GM12801 (cell line): ENCODE results near the gene SEC24C.
"Not testable (repeated sequence)": the region's sequence is repeated elsewhere in the genome, so short reads cannot be mapped to it uniquely, and the experiment has no call there.

Experiments
- TF ChIP-seq, protein P1 (sequence below): IDR thresholded peaks from one replicate; pipeline ENCODE4 v1.5.1; 2011; ENCODE audit warnings: control low read depth; ENCODE audit not compliant: insufficient read length; ENCODE audit errors: extremely low read depth

SEC24C gene, protein sequence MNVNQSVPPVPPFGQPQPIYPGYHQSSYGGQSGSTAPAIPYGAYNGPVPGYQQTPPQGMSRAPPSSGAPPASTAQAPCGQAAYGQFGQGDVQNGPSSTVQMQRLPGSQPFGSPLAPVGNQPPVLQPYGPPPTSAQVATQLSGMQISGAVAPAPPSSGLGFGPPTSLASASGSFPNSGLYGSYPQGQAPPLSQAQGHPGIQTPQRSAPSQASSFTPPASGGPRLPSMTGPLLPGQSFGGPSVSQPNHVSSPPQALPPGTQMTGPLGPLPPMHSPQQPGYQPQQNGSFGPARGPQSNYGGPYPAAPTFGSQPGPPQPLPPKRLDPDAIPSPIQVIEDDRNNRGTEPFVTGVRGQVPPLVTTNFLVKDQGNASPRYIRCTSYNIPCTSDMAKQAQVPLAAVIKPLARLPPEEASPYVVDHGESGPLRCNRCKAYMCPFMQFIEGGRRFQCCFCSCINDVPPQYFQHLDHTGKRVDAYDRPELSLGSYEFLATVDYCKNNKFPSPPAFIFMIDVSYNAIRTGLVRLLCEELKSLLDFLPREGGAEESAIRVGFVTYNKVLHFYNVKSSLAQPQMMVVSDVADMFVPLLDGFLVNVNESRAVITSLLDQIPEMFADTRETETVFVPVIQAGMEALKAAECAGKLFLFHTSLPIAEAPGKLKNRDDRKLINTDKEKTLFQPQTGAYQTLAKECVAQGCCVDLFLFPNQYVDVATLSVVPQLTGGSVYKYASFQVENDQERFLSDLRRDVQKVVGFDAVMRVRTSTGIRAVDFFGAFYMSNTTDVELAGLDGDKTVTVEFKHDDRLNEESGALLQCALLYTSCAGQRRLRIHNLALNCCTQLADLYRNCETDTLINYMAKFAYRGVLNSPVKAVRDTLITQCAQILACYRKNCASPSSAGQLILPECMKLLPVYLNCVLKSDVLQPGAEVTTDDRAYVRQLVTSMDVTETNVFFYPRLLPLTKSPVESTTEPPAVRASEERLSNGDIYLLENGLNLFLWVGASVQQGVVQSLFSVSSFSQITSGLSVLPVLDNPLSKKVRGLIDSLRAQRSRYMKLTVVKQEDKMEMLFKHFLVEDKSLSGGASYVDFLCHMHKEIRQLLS

DNA sequence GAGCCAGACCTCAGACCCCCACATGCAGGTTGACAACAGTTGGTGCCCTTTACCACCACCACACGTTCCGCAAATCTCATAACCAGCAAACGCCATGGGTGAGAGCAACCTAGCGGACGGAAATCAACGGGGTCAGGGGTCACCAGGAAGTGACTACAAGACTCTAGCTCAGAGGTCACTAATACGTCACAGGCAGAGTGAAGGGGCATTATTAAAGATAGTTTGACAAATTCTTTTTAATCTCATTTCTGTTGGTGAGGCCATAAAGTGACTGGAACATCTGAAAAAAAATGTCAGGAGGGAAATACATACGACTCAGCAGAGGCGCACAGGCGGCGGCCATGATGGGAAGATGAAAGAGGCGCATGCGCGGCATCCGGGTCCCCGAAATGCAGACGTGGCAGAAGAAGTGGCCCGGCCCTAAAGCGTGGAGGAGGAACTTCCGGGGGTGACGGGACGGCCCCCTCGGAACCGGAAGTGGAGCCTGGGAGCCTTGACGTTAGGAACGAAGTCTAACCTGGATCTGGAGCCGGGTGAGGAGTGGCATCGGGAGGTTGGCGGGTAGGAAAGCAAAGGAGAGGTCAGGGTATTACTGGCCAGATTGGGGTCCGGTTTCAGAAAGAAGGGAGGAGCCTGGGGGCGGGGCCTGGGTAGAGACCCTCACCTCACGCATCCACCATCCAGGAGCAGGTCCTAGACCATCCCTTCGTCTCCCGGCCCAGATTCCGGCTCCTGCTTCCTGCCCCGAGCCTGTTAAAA, at the start of gene SEC24C:
Gene SEC24C, plus strand, starts transcription at position 468 of the 759 bp plus-strand sequence. CDS start 2,461 bp downstream, outside the sequence.
- TF ChIP-seq, protein P1, sequence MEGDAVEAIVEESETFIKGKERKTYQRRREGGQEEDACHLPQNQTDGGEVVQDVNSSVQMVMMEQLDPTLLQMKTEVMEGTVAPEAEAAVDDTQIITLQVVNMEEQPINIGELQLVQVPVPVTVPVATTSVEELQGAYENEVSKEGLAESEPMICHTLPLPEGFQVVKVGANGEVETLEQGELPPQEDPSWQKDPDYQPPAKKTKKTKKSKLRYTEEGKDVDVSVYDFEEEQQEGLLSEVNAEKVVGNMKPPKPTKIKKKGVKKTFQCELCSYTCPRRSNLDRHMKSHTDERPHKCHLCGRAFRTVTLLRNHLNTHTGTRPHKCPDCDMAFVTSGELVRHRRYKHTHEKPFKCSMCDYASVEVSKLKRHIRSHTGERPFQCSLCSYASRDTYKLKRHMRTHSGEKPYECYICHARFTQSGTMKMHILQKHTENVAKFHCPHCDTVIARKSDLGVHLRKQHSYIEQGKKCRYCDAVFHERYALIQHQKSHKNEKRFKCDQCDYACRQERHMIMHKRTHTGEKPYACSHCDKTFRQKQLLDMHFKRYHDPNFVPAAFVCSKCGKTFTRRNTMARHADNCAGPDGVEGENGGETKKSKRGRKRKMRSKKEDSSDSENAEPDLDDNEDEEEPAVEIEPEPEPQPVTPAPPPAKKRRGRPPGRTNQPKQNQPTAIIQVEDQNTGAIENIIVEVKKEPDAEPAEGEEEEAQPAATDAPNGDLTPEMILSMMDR = no peak

DNA sequence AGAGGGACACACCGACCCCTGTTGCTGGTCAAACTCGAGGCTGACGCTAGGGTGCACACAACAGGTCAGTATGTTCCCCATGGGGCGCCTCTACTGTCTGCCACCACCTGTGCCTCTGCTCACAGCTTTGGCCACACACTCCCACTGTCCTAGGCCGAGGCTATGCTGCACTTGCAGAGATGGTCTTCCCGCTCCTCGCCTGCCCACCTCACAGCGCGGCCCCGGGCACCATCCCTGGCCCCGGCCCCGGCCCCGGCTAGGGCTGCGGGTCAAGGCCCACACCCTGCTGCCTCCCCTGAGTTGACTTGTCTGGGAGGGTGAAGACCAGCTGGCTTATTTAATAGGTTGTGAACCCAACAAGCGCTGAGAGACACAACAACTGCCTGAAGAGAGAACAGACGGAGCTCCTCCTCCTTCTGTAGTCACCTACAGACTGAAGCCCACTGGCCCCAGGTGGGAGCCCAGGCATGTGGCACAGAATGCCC, 46.5 kb upstream of the SEC24C start, which contains the start of gene AGAP5:
Gene AGAP5, minus strand, starts transcription at position 435 of the 485 bp plus-strand sequence. Its CDS starts 354 bp downstream, at position 81.
- TF ChIP-seq, protein P1 = not testable (repeated sequence)

DNA sequence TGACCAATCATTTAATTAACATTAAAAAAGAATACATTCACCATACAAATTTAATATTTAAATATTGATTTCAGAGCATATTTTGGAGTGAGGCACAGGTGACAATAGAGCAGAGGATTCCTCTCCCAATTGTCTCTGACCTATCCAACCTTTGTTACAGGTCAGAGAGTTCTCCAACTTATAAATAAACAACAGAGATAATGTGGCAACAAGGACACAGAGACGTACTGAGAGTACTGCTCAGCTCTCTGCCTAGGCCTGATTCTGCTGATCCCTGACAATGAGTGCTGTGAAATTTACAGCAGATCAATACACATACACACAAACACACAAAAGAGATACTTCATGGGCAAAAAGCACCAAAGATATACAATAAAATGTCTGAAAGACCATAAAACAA, 27.9 kb upstream of the SEC24C start:
- TF ChIP-seq, protein P1 = no peak

DNA sequence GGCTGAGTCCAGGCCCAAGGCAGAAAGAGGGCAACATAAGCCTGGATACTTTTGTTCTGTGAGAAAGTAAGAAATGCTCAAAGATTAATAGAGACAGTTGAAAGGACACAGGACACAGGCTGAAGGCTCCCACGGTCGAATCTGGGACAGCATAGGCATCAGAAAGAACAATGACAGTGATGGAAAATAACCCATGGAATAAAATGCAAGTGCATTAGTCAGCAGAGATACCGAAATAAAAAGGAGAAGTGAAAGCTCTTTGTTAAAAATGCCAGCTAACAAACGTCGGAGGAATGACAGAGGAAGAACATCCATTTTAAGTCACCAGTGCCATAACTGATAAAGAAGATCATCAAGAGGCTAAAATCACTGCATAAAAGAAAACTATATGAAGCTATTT, 26.6 kb upstream of the SEC24C start:
- TF ChIP-seq, protein P1 = no peak

DNA sequence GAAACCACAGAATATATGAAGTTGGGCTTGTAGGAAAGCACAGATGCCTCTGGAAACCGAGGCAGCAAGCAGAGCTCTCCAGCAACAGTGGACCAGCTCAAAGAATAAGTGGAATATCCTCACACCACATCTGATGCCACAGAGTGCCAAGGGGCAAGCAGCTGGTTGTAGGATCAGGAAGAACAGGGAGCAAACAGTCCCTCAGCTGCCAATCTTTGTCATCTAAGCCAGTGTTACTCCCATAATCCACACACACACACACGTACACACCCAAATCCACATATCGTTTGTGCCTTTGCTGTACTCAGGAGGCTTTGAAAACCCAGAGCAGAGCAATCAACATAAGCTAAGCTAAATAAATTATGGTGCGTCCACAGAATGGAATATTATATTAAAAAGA, 20.7 kb upstream of the SEC24C start:
- TF ChIP-seq, protein P1 = no peak

DNA sequence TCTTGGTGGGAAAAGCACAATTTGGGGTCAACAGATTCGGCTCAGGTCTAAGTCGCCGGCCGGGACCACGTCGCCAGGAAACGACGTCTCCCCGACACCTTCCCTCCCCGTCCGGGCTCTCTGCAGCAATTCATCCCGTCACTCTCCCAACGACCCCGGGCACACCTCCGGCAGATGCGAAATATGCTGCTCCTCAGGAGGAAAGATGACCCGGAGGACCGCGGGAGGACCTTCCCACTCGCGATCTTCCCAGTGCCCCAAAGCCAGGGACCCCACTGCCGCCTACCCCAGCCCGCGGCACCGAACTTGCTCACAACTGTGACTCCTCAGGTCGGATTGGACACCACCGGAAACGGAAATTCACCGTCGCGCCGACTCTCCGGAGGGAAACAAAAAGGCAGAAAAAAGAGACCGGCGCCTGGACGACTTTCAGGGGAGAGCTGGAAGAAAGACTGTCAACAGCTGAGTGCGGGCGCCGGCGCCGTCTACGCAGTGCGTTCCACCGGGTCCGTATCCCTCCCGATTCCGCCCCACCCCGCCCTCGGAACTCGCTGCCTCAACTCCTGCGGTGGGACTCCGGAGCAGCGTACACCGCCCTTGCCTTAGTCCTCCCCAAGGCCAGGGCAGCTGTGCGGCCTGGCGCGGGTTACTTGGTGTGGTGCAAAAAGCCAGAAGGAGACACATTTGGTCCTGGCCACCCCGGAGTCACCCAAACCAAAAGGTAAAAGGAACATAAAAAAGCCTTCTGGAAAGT, 13.8 kb upstream of the SEC24C start:
- TF ChIP-seq, protein P1 = no peak
